HepG2 (cell line): ENCODE data around the gene XKR7. TPM values are rescaled to one million over a fixed set of nuclear protein-coding genes. Genes with fewer than 3 reads are reported as not detected.

Experiments used
- CBX5 ChIP-seq: sonication (generic); formaldehyde crosslinking; IDR thresholded peaks from 2 replicates; pipeline ENCODE4 v1.4.0; 2020; ENCODE audit warnings: missing genetic modification reagents, borderline replicate concordance
- CC2D1A ChIP-seq: sonication (generic); formaldehyde crosslinking; IDR thresholded peaks from 2 replicates; pipeline ENCODE4 v1.8.1; 2023; ENCODE audit warnings: mild to moderate bottlenecking, missing genetic modification reagents
- FOSL1 ChIP-seq: sonication (generic); formaldehyde crosslinking; IDR thresholded peaks from 2 replicates; pipeline ENCODE4 v1.9.0; 2021; ENCODE audit warnings: missing genetic modification reagents, borderline replicate concordance
- HOXA3 ChIP-seq: sonication (generic); formaldehyde crosslinking; IDR thresholded peaks from 2 replicates; pipeline ENCODE4 v1.5.0; 2020; ENCODE audit warnings: missing genetic modification reagents
- HOXA5 ChIP-seq: sonication (generic); formaldehyde crosslinking; IDR thresholded peaks from 2 replicates; pipeline ENCODE4 v1.4.0; 2020; ENCODE audit warnings: missing genetic modification reagents
- PHF20 ChIP-seq: sonication (generic); formaldehyde crosslinking; IDR thresholded peaks from 2 replicates; pipeline ENCODE4 v1.5.0; 2020; ENCODE audit warnings: mild to moderate bottlenecking, missing genetic modification reagents
- RARG ChIP-seq: sonication (generic); formaldehyde crosslinking; IDR thresholded peaks from 2 replicates; pipeline ENCODE4 v1.4.0; 2020; ENCODE audit warnings: low read depth, mild to moderate bottlenecking, missing genetic modification reagents
- SOX5 ChIP-seq: IDR thresholded peaks from 2 replicates; pipeline ENCODE4 v1.6.1; 2016; ENCODE audit warnings: borderline replicate concordance
- SYNCRIP ChIP-seq: fragments of 200-400 bp; formaldehyde crosslinking; IDR thresholded peaks from 2 replicates; pipeline ENCODE4 v1.6.1; 2018; ENCODE audit warnings: mild to moderate bottlenecking, low read depth, low read length; ENCODE audit not compliant: insufficient read depth
- TCF7 ChIP-seq: sonication (generic); IDR thresholded peaks from 2 replicates; pipeline ENCODE4 v1.6.1; 2016; ENCODE audit warnings: antibody characterized with exemption, low read depth
- XRCC5 ChIP-seq: fragments of 200-400 bp; formaldehyde crosslinking; optimal IDR thresholded peaks from 2 replicates; pipeline ENCODE3; 2017; ENCODE audit warnings: mild to moderate bottlenecking, low read length
- ZFP36 ChIP-seq: fragments of 150-350 bp; IDR thresholded peaks from 2 replicates; pipeline ENCODE4 v1.6.1; 2018; ENCODE audit warnings: borderline replicate concordance, low read length, low read depth; ENCODE audit not compliant: partially characterized antibody
- ZKSCAN1 ChIP-seq: fragments of 150-350 bp; IDR thresholded peaks from 2 replicates; pipeline ENCODE4 v1.6.1; 2014; ENCODE audit warnings: low read length
- ZNF224 ChIP-seq: sonication (generic); formaldehyde crosslinking; IDR thresholded peaks from 2 replicates; pipeline ENCODE4 v1.5.0; 2020; ENCODE audit warnings: mild to moderate bottlenecking, missing genetic modification reagents
- ZNF234 ChIP-seq: sonication (generic); formaldehyde crosslinking; conservative IDR thresholded peaks from 2 replicates; pipeline ENCODE4 v1.5.1; 2020; ENCODE audit warnings: mild to moderate bottlenecking, missing genetic modification reagents
- ZNF30 ChIP-seq: sonication (generic); formaldehyde crosslinking; IDR thresholded peaks from 2 replicates; pipeline ENCODE4 v1.5.0; 2020; ENCODE audit warnings: mild to moderate bottlenecking, missing genetic modification reagents
- ZNF567 ChIP-seq: sonication (generic); formaldehyde crosslinking; IDR thresholded peaks from 2 replicates; pipeline ENCODE4 v1.8.1; 2023; ENCODE audit warnings: mild to moderate bottlenecking, missing genetic modification reagents, borderline replicate concordance
- polyA plus RNA-seq, 8 experiments: library from polyadenylated mRNA; depleted of rRNA in 3 of 8; stranded (reverse) in 7 of 8; unstranded in 1 of 8; fragments of >200 nt; fragmentation: Illumina TruSeq in 4 of 8; extraction: Trizol in 4 of 8; gene quantifications; 2 replicates each; pipeline versions ENCODE4 v1.2.1 to v1.2.3, GENCODE V29; 2011 to 2016; ENCODE audit warnings: low read depth in 4 of 8, missing spikeins in 1 of 8, mixed read lengths in 1 of 8; ENCODE audit not compliant: insufficient read depth in 1 of 8
- total RNA-seq, 5 experiments: library from RNA; depleted of rRNA; stranded (reverse); fragments of >200 nt; fragmentation: Illumina TruSeq; extraction: Trizol; gene quantifications; 2 replicates each; pipeline ENCODE4 v1.2.3, GENCODE V29; 2016; ENCODE audit warnings: low read depth in 1 of 5
- TF ChIP-seq, protein P1 (sequence below): sonication (generic); formaldehyde crosslinking; IDR thresholded peaks from 2 replicates; pipeline ENCODE4 v1.5.1; 2020; ENCODE audit warnings: missing genetic modification reagents, mild to moderate bottlenecking, borderline replicate concordance
- TF ChIP-seq, protein P2 (sequence below): fragments of 450-650 bp; IDR thresholded peaks from 2 replicates; pipeline ENCODE4 v1.6.1; 2016
- TF ChIP-seq, protein P3 (sequence below): sonication (generic); formaldehyde crosslinking; IDR thresholded peaks from 2 replicates; pipeline ENCODE4 v1.4.0; 2020; ENCODE audit warnings: missing genetic modification reagents
- TF ChIP-seq, protein P4 (sequence below): sonication (generic); formaldehyde crosslinking; IDR thresholded peaks from 2 replicates; pipeline ENCODE4 v1.5.0; 2020; ENCODE audit warnings: missing genetic modification reagents, mild to moderate bottlenecking, borderline replicate concordance
- TF ChIP-seq, protein P5 (sequence below): sonication (generic); formaldehyde crosslinking; IDR thresholded peaks from 2 replicates; pipeline ENCODE4 v1.8.0; 2022; ENCODE audit warnings: missing genetic modification reagents, mild to moderate bottlenecking, borderline replicate concordance
- TF ChIP-seq, protein P6 (sequence below): sonication (generic); formaldehyde crosslinking; conservative IDR thresholded peaks from 2 replicates; pipeline ENCODE4 v1.5.0; 2020; ENCODE audit warnings: missing genetic modification reagents

Gene XKR7
- total and polyA plus RNA-seq, 2 of the 13 experiments (the other 11 are each of a cell fraction or from before 2014, with no cell fraction given): not detected

DNA sequence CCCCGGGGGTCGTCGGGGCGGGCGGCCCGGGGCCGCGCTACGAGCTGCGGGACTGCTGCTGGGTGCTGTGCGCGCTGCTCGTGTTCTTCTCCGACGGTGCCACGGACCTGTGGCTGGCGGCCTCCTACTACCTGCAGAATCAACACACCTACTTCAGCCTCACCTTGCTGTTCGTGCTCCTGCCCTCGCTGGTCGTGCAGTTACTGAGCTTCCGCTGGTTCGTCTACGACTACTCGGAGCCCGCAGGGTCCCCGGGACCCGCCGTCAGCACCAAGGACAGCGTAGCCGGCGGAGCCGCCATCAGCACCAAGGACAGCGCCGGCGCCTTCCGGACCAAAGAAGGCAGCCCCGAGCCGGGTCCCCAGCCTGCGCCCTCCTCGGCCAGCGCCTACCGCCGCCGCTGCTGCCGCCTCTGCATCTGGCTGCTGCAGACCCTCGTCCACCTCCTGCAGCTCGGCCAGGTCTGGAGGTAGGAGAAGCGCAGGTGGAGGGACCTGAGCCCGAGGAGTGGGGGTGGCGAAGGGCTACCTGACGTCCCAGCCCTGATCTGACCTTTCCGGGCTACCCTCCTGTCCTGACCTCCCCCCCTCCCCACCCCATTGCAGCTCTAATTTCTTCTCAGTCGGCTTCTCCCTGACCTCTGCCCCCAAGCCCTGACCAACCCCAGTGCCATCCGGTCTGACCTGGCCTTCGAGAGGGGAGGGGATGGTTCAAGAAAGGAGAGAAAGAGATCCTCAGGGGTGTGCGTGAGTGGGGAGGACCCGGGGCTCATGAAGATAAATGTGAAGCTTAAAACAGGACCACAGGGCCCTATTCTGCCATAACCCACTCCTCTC lies 558 bp downstream of the XKR7 start (continued):
- peak; percentile 100 for TF ChIP-seq ZNF224 (CRISPR knock-in tag)
- TF ChIP-seq, protein P1, sequence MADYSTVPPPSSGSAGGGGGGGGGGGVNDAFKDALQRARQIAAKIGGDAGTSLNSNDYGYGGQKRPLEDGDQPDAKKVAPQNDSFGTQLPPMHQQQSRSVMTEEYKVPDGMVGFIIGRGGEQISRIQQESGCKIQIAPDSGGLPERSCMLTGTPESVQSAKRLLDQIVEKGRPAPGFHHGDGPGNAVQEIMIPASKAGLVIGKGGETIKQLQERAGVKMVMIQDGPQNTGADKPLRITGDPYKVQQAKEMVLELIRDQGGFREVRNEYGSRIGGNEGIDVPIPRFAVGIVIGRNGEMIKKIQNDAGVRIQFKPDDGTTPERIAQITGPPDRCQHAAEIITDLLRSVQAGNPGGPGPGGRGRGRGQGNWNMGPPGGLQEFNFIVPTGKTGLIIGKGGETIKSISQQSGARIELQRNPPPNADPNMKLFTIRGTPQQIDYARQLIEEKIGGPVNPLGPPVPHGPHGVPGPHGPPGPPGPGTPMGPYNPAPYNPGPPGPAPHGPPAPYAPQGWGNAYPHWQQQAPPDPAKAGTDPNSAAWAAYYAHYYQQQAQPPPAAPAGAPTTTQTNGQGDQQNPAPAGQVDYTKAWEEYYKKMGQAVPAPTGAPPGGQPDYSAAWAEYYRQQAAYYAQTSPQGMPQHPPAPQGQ (CRISPR knock-in tag): peak; percentile 100; the same call in 1 of the 2 replicates
- peak; percentile 100 for TF ChIP-seq CBX5 (CRISPR knock-in tag)
- TF ChIP-seq HOXA3 (CRISPR knock-in tag): peak; percentile 100
- no peak for TF ChIP-seq TCF7
- TF ChIP-seq, protein P2, sequence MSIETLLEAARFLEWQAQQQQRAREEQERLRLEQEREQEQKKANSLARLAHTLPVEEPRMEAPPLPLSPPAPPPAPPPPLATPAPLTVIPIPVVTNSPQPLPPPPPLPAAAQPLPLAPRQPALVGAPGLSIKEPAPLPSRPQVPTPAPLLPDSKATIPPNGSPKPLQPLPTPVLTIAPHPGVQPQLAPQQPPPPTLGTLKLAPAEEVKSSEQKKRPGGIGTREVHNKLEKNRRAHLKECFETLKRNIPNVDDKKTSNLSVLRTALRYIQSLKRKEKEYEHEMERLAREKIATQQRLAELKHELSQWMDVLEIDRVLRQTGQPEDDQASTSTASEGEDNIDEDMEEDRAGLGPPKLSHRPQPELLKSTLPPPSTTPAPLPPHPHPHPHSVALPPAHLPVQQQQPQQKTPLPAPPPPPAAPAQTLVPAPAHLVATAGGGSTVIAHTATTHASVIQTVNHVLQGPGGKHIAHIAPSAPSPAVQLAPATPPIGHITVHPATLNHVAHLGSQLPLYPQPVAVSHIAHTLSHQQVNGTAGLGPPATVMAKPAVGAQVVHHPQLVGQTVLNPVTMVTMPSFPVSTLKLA: no peak
- TF ChIP-seq ZNF234: peak; percentile 100
- peak; percentile 98 for TF ChIP-seq PHF20 (CRISPR knock-in tag)
- TF ChIP-seq, protein P3, sequence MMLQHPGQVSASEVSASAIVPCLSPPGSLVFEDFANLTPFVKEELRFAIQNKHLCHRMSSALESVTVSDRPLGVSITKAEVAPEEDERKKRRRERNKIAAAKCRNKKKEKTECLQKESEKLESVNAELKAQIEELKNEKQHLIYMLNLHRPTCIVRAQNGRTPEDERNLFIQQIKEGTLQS (CRISPR knock-in tag): peak; percentile 100
- 0 out of 2 replicates have a peak, but pooled peaks have one; percentile 35 for TF ChIP-seq ZKSCAN1
- TF ChIP-seq ZNF30 (CRISPR knock-in tag): peak; percentile 100
- TF ChIP-seq SOX5 (CRISPR knock-in tag): peak; percentile 98
- peak; percentile 100 for TF ChIP-seq XRCC5
- TF ChIP-seq RARG (CRISPR knock-in tag): peak; percentile 100
- TF ChIP-seq, protein P4, sequence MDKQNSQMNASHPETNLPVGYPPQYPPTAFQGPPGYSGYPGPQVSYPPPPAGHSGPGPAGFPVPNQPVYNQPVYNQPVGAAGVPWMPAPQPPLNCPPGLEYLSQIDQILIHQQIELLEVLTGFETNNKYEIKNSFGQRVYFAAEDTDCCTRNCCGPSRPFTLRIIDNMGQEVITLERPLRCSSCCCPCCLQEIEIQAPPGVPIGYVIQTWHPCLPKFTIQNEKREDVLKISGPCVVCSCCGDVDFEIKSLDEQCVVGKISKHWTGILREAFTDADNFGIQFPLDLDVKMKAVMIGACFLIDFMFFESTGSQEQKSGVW (CRISPR knock-in tag): peak; percentile 100
- TF ChIP-seq, protein P5, sequence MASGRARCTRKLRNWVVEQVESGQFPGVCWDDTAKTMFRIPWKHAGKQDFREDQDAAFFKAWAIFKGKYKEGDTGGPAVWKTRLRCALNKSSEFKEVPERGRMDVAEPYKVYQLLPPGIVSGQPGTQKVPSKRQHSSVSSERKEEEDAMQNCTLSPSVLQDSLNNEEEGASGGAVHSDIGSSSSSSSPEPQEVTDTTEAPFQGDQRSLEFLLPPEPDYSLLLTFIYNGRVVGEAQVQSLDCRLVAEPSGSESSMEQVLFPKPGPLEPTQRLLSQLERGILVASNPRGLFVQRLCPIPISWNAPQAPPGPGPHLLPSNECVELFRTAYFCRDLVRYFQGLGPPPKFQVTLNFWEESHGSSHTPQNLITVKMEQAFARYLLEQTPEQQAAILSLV (CRISPR knock-in tag): peak; percentile 100
- TF ChIP-seq, protein P6, sequence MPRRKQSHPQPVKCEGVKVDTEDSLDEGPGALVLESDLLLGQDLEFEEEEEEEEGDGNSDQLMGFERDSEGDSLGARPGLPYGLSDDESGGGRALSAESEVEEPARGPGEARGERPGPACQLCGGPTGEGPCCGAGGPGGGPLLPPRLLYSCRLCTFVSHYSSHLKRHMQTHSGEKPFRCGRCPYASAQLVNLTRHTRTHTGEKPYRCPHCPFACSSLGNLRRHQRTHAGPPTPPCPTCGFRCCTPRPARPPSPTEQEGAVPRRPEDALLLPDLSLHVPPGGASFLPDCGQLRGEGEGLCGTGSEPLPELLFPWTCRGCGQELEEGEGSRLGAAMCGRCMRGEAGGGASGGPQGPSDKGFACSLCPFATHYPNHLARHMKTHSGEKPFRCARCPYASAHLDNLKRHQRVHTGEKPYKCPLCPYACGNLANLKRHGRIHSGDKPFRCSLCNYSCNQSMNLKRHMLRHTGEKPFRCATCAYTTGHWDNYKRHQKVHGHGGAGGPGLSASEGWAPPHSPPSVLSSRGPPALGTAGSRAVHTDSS (CRISPR knock-in tag): no peak
- peak; percentile 100 for TF ChIP-seq ZNF567
- TF ChIP-seq HOXA5 (CRISPR knock-in tag): peak; percentile 100
- TF ChIP-seq SYNCRIP: no peak
- no peak for TF ChIP-seq ZFP36
- TF ChIP-seq FOSL1 (CRISPR knock-in tag): peak; percentile 100
- peak; percentile 100 for TF ChIP-seq CC2D1A (CRISPR knock-in tag)
